Stimulated activated CD4-positive, alpha-beta T cell treated with anti-CD3 and anti-CD28 coated beads, Interleukin-15, amount 100 ng/mL, for 24 hours (primary cell): ENCODE results near the gene PTGIS.
"Not testable (repeated sequence)": the region's sequence is repeated elsewhere in the genome, so short reads cannot be mapped to it uniquely, and the experiment has no call there.

Experiments used
- DNase-seq: peaks from one replicate; pipeline ENCODE4 v3.0.0-alpha.2; 2020

The PTGIS gene

GRCh38 chr20:49579195-49579594, 11.3 kb upstream of the PTGIS start:
- no peak for DNase-seq

DNA sequence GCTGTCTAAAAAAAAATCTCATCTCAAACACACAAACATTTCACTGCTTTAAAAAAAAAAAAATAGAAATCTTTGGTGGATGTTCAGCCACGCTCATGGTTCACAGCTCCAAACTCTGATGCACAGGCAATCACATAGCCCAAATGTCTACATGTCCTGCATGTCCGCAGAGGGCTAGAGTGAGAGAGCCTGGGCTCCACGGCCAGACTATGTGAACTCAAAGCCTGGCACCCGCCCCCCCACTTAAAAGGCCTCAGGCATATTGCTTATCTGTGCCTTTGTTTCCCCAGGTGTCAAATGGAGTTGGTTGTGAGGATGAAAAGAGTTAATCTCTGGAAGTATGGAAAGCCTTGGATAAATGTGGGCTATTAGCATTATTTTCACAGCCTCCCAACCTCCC, 10.5 kb upstream of the PTGIS start:
- DNase-seq: no peak

DNA sequence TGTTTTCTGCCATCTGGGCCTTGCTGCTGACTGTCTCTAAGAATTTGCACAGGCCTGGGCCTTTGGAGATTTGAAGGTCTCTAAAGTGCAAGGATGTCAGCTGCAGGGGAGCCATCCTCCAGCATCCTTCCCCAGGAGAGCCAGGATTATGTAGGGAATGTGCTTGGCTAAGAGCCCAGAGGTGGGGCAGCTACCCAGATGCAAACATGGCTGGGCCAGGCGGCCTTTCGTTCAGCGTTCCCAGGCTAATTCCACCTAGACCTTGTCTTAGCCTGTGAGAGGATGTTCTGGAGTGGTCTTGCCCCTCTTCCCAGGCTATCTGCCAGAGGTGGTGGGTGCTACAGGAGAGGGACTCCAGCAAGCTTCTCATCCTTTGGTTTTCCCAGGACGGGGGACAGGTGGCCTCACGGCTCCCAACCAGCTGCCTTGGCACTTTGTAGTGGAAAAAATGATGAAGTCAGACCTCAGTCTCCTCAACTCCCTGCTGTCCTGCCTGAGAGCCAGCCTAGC, 7.7 kb upstream of the PTGIS start:
- no peak for DNase-seq

- DNase-seq: no peak
These were observed 6.0 kb upstream of the PTGIS start for GRCh38 chr20:49573900-49574416.

GRCh38 chr20:49572857-49573256, 4.9 kb upstream of the PTGIS start:
- DNase-seq: no peak

DNA sequence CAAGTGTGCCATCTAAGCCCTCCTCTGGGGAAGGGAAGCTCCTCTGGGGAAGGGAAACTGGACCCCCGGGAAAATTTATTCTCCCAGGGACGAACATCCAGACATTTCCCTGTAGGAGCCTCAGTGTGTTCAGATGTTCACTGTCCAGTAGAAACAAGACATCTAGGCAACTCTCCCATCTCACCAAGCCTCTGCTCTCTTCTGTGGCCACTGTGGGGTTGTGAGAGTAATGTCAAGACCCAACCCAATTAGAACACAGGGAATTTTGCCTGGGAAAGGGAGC, 3.6 kb upstream of the PTGIS start:
- no peak for DNase-seq

GRCh38 chr20:49570828-49571552, 3.1 kb upstream of the PTGIS start:
- DNase-seq: no peak

- no peak for DNase-seq
These were observed 2.4 kb upstream of the PTGIS start for GRCh38 chr20:49570161-49570827.

GRCh38 chr20:49569411-49570115, 1.6 kb upstream of the PTGIS start:
- no peak for DNase-seq

- DNase-seq: no peak
These were observed 578 bp upstream of the PTGIS start for GRCh38 chr20:49568278-49569151.

DNA sequence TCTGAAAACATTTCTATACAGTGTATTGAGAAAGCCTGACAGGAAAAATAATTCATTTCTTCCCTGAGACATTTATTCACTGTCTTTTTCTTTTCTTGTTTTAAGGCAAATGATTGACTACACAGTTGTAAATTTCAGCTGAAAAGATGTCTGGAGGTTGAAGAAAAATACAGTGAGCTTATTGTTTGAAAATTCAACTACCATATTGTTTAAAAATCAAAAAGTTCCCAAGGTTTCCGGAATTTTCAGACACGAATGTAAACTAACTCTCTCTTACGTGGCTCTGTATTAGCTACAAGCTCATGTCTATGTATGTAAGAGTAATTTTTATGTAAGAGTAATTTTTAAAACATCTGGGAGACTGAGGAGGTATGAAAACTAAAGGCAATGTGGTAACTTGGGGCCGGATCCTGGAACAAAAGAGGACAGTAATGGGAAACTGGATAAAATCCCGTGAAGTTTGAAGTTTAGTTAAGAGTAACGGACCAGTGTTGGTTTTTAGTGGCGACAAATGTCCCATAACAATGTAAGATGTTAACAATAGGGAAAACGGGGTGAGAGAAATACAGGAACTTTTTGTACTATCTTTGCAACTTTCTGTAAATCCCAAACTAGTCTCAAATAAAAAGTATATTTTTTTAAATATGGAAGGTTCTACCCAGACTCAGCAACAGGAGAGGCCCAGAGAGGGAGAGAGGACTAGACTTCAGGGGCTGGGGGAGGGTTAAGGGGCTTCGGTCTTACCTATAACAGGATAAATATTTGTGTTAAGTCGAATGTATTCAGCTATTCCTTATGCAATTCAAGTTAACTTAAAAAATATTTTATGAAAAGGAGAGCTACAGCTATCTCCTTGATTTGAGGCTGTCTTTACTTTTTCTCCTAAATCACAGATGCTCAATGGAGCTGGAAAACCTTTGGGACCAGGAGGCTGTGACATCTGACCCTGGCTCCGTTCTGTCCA, 1.3 kb downstream of the PTGIS start:
- DNase-seq: no peak

DNA sequence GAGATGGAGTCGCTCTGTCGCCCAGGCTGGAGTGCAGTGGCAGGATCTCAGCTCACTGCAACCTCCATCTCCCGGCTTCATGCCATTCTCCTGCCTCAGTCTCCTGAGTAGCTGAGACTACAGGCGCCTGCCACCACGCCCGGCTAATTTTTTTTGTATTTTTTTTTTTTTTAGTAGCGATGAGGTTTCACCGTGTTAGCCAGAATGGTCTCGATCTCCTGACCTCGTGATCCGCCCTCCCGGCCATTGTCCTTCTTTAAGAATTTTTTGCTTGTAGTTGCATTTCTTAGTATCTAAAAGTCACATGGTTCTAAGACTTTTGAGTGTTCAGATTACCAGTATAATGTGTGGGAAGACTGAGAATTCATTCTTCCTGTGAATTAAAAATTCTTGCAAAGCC, 2.9 kb downstream of the PTGIS start:
- not testable (repeated sequence) for DNase-seq

DNA sequence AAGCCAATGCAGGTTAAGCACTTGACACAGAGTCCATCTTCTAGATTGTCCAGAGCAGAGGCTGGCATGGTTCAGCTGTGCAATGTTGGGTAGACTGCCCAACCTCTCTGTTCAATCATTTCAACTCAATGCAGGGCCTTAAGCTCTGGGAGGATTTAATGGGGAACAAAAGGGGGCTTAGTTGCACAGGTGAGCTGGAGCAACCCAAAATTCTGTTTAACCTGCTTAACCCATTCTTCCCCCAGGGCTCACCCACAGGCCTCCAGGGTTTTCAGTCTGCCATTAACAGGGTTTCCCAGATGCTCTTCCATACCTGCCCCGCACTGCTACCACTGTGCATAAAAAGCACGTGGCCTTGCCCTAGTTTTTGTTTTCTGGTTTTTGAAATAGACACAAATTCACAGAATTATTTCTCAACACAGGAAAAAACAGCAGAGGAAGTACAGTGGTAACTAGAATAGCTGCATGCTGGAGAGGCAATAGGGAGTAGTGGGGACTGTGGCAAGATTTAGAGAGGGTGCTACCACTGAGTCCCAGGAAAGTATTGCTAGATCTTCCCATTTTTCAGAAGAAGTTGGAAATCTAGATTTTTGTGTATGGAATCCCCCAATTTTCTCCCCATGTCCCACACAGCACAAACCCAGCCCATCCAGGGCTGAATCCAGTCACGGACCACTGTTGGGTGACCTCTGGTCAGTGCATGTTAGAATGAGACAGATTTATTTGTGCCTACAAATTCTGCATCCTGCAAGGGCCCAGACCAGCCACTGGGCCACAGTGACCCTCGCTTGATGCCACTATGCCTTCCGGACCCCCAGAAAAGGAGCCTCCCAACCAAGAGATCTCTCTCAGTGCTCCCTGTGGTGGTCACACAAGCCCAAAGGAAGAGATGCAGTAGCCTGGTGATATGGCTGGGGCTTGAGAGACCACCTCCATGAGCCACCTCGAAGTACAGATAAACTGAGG, 4.6 kb downstream of the PTGIS start:
- no peak for DNase-seq

DNA sequence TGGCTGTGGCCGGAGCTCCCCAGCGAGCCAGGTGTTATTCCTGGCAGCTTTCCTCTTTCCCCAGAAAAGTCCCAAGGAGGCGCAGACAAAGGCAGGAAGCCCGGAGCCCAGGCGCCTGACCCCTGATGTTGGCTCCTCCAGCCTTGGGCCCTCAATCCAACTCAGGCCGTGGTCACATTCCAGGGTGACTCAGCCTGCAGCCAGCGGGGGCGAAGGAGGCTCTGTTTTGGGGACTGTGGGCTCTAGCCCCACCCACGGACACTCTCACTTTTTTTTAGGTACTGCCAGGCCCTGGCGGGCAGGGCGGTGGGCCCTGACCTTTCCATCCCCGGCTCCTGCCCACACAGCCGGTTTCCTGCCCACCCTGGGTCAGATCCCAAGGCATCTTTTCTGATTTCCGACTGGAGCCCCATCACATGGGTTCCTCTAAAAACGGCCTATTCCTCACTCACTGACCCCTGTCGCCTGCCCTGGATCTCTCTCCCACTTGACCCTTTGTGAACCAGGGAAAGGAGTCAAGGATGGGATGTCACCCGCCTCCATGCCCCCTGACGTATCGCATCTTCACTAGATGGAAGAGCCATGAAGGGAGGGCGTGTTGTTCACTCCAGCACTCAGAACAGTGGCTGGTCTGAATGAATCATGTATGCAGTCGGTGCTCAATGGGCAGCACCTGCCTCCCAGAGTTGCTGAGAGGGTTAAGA, 5.5 kb downstream of the PTGIS start:
- DNase-seq: no peak

- no peak for DNase-seq
These were observed 6.1 kb downstream of the PTGIS start for GRCh38 chr20:49561806-49562205.

DNA sequence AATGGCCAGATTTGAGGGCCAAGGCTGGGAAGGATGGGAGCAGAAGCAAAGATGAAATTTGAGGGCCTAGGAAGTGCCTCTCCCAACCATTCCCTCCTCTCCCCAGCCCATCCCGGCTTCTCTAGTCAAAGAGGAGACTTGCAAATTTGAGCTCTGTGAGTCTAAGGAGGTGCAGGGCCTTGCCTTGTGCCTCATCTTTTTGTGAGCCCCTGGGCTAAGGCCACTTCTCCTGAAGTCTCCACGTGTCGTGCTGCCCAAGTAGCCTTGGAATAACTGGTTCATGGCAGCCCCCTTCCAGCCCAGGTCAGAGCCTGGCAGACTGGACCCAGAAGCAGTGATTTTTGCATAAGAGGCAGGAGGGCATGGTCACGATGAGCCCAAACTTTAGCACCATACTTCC, 6.7 kb downstream of the PTGIS start:
- no peak for DNase-seq

- no peak for DNase-seq
These were observed 7.3 kb downstream of the PTGIS start for GRCh38 chr20:49560646-49561045.

DNA sequence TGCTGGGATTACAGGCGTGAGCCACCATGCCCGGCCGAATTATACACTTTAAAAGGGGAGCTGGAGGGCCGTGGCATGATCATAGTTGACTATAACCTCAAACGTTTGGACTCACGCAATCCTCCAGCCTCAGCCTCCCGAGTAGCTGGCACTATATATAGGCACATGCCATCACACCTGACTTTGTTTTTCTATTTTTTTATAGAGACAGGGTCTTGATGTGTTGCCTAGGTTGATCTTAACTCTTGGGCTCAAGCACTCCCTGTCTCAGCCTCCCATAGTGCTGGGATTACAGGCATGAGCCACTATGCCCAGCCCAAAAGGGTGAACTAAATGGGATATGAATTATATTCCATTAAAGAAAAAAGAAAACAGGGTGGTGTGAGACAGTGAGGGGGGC, 7.8 kb downstream of the PTGIS start:
- no peak for DNase-seq

DNA sequence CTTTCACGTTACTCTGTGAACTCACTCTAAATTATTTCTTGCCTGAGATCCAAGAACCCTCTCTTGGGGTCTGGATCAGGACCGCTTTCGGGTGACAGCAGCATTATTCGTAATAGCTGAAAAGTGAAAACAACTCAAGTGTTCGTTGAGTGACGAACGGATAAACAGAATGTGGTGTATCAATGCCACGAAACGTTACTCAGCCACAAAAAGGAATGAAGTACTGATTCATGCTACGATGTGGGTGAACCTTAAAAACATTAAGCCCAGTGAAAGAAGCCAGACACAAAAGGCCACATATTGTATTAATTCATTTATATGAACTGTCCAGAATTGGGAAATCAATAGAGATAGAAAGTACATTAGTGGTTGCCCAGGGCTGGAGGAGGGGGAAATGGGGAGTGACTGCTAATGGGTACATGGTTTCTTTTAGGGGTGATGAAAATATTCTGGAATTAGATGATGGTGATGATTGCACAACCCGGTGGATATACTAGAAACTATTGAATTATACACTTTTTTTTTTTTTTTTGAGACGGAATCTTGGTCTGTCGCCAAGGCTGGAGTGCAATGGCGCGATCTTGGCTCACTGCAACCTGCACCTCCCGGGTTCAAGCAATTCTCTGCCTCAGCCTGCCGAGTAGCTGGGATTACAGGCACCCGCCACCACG, 8.4 kb downstream of the PTGIS start:
- DNase-seq: no peak
